KBM-7 (cell line): ENCODE data around the gene OBSCN.

Source experiments
- DNase-seq: peaks from one replicate; pipeline ENCODE4 v3.0.0-alpha.2; 2015
- in situ Hi-C: fragments of 300-500 bp; cut with MboI; formaldehyde crosslinking; loops from 2 replicates; pipeline ENCODE4 v1.14.3; 2020; ENCODE audit warnings: low sequenced_read_pairs, low pct_unique_long_range_greater_than_20kb, mixed read lengths

OBSCN gene

DNA sequence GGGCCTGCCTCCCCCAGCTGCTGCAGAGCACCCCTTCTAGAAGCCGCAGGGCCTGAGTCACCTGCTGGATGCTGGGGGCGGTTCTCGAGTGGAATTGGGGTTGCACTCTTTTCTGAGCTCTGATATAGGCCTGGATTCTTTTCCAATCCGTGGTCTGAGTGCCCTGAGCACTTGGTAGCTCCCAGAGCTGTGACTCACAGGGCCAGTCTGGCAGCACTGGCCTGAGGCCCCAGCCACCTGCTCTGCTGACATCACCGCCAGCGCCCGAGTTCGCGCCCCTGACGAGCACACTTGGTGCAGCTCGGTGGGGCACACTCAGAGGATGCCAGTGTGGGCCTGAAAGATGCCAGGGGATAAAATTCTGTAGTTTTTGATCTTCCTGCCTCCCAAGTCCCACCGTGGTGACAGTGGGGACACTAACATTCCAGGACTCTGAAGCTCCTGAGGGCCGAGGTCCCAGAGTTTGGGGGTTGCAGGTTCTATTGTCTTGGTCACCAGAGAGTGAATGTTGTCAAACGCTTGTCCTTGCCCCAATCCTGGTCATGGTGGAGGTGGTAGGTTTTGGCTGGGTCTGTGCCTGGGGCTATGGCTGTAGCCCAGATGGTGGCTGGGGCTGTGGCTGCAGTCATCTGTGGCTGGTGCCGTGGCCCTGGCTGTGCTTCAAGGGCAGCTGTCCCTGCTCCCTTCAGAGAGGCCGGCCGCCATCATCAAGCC, 74.6 kb downstream of the OBSCN start:
- no peak for DNase-seq
- in situ Hi-C loops, result no loop called here

DNA sequence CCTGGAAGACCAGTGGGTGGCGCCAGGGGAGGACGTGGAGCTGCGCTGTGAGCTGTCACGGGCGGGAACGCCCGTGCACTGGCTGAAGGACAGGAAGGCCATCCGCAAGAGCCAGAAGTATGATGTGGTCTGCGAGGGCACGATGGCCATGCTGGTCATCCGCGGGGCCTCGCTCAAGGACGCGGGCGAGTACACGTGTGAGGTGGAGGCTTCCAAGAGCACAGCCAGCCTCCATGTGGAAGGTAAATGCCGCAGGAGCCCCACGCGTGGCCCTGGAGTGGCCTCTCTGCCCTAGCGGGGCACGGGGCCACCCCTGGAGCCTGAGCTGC, 75.2 kb downstream of the OBSCN start:
- DNase-seq, result no peak
- in situ Hi-C loops, result no loop called here

DNA sequence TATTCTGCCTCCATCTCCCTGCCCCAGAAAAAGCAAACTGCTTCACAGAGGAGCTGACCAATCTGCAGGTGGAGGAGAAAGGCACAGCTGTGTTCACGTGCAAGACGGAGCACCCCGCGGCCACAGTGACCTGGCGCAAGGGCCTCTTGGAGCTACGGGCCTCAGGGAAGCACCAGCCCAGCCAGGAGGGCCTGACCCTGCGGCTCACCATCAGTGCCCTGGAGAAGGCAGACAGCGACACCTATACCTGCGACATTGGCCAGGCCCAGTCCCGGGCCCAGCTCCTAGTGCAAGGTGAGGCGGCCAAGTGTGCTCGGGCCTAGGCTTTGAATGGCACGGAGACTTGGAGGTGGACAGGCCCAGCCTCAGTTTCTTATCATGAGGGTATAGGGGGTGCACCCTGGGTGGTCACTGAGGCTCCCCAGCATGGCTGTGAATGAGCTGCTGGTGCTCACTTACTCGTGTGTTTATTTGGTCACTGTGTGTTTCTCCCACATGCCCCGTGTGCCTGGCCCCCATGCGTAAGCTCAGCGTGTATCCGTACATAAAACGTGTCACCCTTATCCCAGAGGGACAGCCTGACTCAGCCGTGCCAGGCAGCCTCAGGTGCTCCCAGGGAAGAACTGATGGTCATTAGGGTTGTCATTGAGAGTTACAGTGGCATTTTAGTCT, 75.8 kb downstream of the OBSCN start:
- DNase-seq, result no peak
- in situ Hi-C loops, result no loop called here

DNA sequence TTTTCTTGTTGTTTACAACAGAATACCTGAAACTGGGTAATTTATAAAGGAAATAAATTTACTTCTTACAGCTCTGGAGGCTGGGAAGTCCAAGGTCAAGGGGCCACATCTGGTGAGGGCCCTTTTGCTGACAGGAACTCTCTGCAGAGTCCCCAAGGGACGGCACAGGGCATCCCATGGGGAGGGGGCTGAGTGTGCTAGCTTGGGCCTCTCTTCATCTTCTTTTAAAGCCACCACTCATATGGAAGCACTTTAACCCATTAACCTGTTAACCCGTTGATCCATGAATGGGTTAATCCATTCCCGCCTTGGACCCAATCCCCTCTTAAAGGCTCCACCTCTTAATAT, 76.3 kb downstream of the OBSCN start:
- no peak for DNase-seq
- in situ Hi-C loops, result no loop called here

DNA sequence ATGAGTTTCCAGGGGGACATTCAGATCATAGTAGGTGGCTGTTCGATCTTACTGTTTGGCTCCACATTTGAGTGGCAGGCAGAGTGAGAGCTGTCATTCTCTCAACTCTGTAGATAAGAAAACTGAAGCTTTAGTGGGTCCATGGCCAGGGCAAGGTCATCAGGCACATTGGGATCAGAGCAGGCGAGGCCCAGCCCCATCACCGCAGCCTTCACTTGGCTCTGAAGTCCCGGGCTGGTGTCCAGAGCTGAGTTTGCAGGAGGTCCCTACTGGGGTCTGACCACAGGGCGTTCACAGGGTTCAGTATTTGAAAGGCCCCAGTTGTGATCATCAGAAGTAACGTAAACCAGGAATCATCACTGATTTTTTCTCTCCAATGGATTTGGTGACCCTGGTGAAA, 76.7 kb downstream of the OBSCN start:
- in situ Hi-C loops, result no loop called here
- DNase-seq, result no peak

DNA sequence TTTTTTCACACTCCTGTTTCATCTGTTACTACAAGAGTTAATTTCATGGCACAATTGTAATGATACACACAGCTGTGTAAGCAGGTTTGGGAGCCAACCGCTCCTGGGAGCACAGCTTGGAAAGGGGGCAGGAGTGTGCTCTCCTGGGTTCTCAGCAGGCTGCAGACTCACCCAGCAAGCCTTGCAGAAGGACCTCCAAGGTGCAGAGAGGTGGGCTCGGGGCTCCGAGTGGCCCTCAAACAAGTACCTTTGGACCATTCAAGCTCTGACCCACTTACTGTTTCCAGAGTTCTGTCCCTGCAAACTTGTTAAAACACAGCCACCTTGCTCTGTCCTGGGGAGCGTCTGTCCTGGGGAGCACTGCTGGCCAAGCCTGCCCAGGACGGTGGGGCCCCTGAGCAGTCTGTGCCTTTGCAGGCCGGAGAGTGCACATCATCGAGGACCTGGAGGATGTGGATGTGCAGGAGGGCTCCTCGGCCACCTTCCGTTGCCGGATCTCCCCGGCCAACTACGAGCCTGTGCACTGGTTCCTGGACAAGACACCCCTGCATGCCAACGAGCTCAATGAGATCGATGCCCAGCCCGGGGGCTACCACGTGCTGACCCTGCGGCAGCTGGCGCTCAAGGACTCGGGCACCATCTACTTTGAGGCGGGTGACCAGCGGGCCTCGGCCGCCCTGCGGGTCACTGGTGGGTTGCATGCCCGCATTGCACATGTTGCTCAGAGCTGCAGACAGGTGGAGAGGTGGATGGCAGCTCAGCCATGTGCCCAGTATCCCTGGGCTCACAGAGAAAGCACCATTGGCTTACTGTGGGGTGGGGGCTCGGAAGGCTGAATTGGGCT, 78.0 kb downstream of the OBSCN start:
- in situ Hi-C loops, result no loop called here
- DNase-seq, result no peak

DNA sequence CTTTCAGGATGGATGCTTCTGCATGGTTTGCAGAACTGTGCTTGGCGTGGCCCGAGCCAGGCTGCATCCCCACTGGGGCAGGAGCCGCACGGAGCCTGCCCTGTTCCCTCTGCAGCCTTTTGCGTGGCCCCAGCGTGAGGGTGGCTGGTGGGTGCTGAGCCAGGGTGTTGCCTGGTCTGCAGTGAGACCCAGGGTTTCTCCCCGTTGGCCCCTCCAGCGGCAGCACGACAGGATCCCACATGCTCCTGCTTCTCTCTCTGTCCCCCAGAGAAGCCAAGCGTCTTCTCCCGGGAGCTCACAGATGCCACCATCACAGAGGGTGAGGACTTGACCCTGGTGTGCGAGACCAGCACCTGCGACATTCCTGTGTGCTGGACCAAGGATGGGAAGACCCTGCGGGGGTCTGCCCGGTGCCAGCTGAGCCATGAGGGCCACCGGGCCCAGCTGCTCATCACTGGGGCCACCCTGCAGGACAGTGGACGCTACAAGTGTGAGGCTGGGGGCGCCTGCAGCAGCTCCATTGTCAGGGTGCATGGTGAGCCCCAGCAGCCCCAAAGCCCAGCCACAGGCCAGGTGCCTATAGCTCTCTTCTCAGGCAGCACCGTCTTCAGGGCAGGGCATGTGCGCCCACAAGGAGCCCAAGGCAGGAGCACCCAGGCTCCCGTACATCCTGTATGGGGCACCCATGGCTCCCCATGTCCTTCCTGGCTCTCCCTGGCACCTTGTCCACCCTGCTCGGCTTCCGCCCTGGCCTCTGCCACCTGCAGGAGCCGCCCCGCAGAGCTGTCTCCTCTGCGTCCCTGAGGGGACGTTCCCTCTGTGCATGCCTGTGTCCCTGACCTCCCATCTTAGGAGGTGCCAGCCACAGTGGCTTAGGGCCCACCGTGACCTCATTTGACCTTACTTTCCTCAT, 78.9 kb downstream of the OBSCN start:
- in situ Hi-C loops, result no loop called here
- no peak for DNase-seq

DNA sequence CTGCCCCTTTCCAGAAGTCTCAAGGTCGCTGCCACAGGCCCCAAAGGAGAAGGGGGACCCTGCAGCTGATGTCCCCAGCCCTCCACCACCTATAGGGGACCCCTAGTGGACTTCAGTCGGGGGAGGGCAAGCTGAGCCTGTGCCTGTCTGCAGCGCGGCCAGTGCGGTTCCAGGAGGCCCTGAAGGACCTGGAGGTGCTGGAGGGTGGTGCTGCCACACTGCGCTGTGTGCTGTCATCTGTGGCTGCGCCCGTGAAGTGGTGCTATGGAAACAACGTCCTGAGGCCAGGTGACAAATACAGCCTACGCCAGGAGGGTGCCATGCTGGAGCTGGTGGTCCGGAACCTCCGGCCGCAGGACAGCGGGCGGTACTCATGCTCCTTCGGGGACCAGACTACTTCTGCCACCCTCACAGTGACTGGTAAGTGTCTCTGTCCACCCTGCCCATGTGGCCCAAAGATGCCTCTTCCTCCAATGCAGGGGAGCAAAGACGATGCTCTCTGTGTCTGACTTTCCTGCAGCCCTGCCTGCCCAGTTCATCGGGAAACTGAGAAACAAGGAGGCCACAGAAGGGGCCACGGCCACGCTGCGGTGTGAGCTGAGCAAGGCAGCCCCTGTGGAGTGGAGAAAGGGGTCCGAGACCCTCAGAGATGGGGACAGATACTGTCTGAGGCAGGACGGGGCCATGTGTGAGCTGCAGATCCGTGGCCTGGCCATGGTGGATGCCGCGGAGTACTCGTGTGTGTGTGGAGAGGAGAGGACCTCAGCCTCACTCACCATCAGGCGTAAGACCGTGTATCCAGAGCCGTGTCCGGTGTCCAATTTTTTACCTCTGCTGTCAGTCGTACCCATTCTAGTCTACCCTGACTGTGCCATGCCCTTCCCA, 79.9 kb downstream of the OBSCN start:
- DNase-seq, result no peak
- in situ Hi-C loops, result no loop called here

DNA sequence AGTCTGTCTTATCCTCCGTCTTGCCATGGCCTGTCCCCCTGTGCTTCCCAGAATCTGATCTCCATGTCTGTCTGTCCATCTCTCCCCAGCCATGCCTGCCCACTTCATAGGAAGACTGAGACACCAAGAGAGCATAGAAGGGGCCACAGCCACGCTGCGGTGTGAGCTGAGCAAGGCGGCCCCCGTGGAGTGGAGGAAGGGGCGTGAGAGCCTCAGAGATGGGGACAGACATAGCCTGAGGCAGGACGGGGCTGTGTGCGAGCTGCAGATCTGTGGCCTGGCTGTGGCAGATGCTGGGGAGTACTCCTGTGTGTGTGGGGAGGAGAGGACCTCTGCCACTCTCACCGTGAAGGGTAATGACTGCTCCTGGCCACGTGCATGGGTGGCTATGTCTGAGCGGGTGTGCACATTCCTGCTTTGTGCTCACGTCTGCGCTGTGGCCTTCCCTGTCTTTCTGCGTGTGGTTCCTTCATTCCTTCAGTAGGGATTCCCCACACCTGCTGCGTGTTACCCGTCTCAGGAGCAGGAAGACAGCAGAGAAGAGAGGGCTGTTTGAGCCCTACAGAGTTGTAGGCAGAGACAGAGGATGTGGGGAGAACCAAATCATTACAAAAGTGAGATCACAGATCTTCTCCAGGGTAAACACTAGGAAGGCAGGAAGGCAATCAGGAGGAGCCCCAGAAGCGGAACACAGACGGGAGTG, 80.8 kb downstream of the OBSCN start:
- in situ Hi-C loops, result no loop called here
- DNase-seq, result no peak

DNA sequence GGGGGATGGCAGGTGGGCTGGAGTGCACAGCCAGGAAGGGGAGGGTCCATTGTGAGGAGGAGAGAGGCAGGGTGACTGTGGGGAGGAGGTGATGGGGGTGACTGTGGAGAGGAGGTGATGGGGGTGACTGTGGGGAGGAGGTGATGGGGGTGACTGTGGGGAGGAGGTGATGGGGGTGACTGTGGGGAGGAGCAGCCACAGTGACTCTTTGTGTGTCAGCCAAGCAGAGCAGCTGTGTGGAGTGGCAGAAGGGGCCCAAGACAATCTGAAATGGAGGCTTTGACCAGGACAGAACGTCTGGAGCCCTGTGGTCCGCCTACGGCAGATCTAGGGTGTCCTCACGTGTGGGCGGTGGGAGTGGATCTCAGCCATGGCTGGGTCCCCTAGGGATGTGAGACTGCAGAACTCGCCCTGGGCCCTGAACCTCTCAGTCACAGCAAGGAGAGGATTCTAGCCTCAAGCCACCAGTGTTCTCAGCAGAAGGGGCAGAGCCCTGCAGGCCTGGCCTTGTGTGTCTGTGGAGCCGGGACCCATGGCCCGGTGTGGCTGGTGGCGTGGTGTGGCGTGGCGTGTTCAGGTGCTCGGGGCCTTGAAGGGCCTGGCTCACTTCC, 81.5 kb downstream of the OBSCN start:
- no peak for DNase-seq
- in situ Hi-C loops, result no loop called here

DNA sequence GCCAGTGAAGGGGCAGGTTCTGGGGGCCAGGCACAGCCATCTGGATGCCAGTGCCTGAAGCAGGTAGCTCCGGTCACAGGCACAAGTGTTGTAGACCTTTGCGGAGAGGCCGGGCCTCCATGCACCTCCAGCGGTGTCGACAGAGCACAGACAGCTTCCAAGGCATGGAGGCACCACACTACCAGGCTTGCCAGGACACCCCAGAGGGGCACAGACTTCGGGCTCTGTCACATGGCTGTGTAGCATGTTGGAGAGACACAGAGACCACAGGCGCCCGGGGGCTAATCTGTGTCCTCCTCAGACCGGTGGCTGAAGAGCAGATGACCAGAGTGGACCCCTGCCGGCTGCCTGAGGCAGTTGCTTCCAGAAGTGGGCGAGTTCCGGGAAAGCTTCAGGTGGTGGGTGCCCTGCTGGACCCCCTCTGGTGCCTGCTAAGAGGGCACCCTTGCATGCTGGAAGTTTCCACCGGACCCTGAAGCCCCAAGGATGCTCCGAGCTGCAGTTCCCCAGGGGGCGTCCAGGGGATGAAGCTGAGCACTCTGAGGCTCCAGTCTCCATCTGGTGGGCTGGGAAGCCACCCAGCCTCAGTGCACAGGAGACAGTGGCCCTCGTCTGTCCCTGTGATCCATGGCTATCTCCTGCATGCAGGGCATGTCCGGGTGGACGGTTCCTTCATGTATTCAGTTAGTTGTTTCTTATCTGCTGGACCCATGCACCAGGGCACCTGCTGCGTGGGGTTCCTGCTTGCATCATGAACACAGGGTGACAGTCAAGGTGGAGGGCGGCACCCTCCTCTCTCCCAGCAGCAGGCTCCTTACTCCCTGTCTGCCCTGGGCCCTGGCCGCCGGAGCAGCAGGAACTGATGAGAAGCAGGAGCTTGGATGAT, 82.4 kb downstream of the OBSCN start:
- no peak for DNase-seq
- in situ Hi-C loops, result no loop called here

DNA sequence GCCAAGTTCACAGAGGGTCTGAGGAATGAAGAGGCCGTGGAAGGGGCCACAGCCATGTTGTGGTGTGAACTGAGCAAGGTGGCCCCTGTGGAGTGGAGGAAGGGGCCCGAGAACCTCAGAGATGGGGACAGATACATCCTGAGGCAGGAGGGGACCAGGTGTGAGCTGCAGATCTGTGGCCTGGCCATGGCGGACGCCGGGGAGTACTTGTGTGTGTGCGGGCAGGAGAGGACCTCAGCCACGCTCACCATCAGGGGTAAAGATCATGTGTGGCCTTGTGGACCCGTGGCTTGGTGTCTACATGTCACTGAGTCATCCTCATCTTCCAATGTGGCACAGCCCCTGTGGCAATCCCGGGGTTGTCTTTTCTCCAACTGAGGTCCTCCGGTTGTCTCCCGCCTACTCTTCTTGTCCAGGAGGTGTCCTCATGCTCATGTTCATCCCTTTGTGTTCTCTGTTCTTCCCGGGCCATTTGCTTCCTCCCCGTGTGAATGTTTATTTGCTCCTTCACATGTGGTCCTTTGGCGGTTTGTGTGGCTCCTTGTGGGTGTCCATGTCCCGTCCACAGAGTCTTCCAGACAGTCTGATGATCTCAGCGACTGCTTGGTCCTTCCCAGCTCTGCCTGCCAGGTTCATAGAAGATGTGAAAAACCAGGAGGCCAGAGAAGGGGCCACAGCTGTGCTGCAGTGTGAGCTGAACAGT, 84.2 kb downstream of the OBSCN start:
- in situ Hi-C loops, result no loop called here
- no peak for DNase-seq

DNA sequence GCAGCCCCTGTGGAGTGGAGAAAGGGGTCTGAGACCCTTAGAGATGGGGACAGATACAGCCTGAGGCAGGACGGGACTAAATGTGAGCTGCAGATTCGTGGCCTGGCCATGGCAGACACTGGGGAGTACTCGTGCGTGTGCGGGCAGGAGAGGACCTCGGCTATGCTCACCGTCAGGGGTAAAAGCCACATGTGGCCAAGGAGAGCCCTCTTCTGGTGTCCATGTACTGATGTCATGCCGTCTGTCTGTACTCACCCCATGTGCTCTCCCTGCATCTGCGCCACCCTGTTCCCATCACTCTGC, 84.7 kb downstream of the OBSCN start:
- DNase-seq, result no peak
- in situ Hi-C loops, result no loop called here

DNA sequence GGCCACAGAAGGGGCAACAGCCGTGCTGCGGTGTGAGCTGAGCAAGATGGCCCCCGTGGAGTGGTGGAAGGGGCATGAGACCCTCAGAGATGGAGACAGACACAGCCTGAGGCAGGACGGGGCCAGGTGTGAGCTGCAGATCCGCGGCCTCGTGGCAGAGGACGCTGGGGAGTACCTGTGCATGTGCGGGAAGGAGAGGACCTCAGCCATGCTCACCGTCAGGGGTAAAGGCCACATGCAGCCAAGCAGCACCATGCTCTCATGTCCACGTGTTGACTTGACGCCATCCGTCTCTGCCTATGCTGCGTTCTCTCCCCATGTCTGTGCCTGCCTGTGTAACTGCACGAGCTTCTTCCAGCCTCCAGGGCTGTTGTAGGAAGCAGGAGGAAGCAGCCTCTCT, 85.5 kb downstream of the OBSCN start:
- in situ Hi-C loops, result no loop called here

DNA sequence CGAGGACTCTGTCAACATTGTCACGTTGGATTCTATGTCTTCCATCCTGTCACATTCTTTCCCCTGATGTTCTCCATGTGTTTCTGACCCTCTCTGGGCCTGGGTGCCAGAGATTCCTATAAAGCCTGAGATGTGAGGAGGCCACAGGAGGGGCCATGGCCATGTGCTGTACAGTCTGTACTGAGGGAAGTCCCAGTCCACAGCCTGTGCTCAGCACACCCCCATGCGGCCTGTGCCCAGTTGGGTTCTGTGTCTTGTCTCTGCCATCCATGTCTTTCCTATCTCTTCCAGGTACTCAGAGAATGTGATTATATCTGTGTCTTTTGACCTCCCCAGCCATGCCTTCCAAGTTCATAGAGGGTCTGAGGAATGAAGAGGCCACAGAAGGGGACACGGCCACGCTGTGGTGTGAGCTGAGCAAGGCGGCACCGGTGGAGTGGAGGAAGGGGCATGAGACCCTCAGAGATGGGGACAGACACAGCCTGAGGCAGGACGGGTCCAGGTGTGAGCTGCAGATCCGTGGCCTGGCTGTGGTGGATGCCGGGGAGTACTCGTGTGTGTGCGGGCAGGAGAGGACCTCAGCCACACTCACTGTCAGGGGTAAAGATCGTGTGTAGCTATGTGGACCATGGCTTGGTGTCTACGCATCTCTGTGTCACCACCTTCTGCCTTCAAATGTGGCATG, 86.1 kb downstream of the OBSCN start:
- in situ Hi-C loops, result no loop called here

More for the DNA sequence above, 85.5 kb downstream of the OBSCN start:
- DNase-seq, result no peak

DNA sequence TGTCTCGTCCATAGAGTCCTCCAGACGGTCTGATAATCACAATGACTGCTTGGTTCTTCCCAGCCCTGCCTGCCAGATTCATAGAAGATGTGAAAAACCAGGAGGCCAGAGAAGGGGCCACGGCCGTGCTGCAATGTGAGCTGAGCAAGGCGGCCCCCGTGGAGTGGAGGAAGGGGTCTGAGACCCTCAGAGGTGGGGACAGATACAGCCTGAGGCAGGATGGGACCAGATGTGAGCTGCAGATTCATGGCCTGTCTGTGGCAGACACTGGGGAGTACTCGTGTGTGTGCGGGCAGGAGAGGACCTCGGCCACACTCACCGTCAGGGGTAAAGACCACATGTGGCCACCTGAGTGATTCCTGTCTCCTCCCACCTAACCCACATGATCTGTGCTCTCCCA, 86.9 kb downstream of the OBSCN start:
- in situ Hi-C loops, result no loop called here
- DNase-seq, result no peak

More for the DNA sequence above, 86.1 kb downstream of the OBSCN start:
- no peak for DNase-seq
